CD4-positive, alpha-beta T cell treated with Interleukin-12 subunit alpha and Interleukin-12 subunit beta, for 1 hour (primary cell): ENCODE data around the gene ZNF41.
"Not testable (repeated sequence)": the region's sequence is repeated elsewhere in the genome, so short reads cannot be mapped to it uniquely, and the experiment has no call there.

Experiments used
- DNase-seq: peaks from one replicate; pipeline ENCODE4 v3.0.0-alpha.2; 2020

Gene ZNF41

GRCh38 chrX:47482512-47483305, at the start of gene ZNF41:
Gene ZNF41 (minus strand): TSS chrX:47483222. CDS start chrX:47467481, 15,741 bp downstream.
- peak; percentile 87 for DNase-seq

GRCh38 chrX:47530049-47530448, 47.0 kb upstream of the ZNF41 start:
- DNase-seq = no peak

- DNase-seq = no peak
Measured at GRCh38 chrX:47529548-47529947, 46.5 kb upstream of the ZNF41 start.

- DNase-seq = no peak
Measured at GRCh38 chrX:47523713-47524166, 40.7 kb upstream of the ZNF41 start.

- DNase-seq = peak; percentile 84
Measured at GRCh38 chrX:47523297-47523696, 40.3 kb upstream of the ZNF41 start.

- no peak for DNase-seq
Measured at GRCh38 chrX:47518144-47518543, 35.1 kb upstream of the ZNF41 start.

GRCh38 chrX:47515941-47516665, 33.1 kb upstream of the ZNF41 start:
- no peak for DNase-seq

GRCh38 chrX:47514533-47515235, 31.7 kb upstream of the ZNF41 start:
- no peak for DNase-seq

- peak; percentile 3 for DNase-seq
Measured at GRCh38 chrX:47513034-47513965, 30.3 kb upstream of the ZNF41 start.

- not testable (repeated sequence) for DNase-seq
Measured at GRCh38 chrX:47512383-47512782, 29.4 kb upstream of the ZNF41 start.

- DNase-seq = no peak
Measured at GRCh38 chrX:47507153-47507867, 24.3 kb upstream of the ZNF41 start.

- no peak for DNase-seq
Measured at GRCh38 chrX:47503151-47503550, 20.1 kb upstream of the ZNF41 start.

GRCh38 chrX:47502316-47503125, 19.5 kb upstream of the ZNF41 start:
- no peak for DNase-seq

GRCh38 chrX:47501226-47502074, 18.4 kb upstream of the ZNF41 start:
- DNase-seq = no peak

GRCh38 chrX:47500554-47500953, 17.5 kb upstream of the ZNF41 start:
- no peak for DNase-seq

GRCh38 chrX:47499293-47499692, 16.3 kb upstream of the ZNF41 start:
- no peak for DNase-seq

- DNase-seq = no peak
Measured at GRCh38 chrX:47498411-47498810, 15.4 kb upstream of the ZNF41 start.

GRCh38 chrX:47497271-47497888, 14.4 kb upstream of the ZNF41 start:
- DNase-seq = no peak

GRCh38 chrX:47492133-47492532, 9.1 kb upstream of the ZNF41 start:
- DNase-seq = not testable (repeated sequence)
